ENCODE data around the gene CCS. TPM values are rescaled to one million over a fixed set of nuclear protein-coding genes. Genes with fewer than 3 reads are reported as not detected.

Gene CCS
- total and polyA plus RNA-seq, 2 donors (not counting 1 experiment from before 2014, with no cell fraction given), result 87.8 to 174 TPM

DNA sequence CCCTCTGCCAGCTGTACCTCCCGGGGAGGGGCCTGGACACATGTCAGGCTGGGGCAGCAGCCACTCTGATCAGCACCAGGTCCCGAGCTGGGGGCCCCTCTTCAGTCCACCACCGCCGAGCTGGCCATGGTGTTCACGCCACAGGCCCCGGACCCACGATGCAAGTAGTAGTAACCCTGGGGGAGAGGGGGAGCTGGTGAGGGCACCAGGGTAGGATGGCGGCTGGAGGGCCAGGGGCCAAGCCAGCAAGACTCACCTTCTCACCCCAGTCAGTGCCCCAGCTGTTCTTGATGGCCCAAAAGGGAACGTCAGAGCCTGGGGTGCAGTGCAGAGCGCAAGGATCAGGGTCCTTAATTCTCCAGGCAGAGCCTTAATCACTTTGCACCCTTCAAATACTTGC, 29.2 kb upstream of the CCS start:
- H3K9ac ChIP-seq (ENCODE audit: low read length), result no peak overlapping the region
- POLR2A ChIA-PET, result no interaction called here
- H4K20me1 ChIP-seq (ENCODE audit: control insufficient read depth, insufficient read depth, low read length, poor library complexity, severe bottlenecking), result no peaks in the 10 kb centered on the region
- CTCF ChIA-PET, result interaction anchor here (1.3 kb wide), 1 partner anchor 115 kb away, joined by 4 read pairs; the partner anchor contains the start of gene RBM4B
- H3K27me3 ChIP-seq (replicated peaks in 1 of 4; ENCODE audit: control extremely low read depth in 1 of 4, control insufficient read depth in 3 of 4, insufficient read depth in 4 of 4, low read length in 3 of 4), result peaks cover 0 to 25% (median 3%) of the 10 kb centered on the region in 4 experiments
- H2AFZ ChIP-seq (ENCODE audit: insufficient read depth, low read depth, low read length, poor library complexity, severe bottlenecking), result no peak overlapping the region
- no peak overlapping the region for H3K4me2 ChIP-seq (replicated peaks; ENCODE audit: low read depth, low read length, poor library complexity, severe bottlenecking)
- WGBS (ENCODE audit: insufficient coverage), result 90% methylated on average over 5 of the region's 10 CpGs
- H3K9me3 ChIP-seq (ENCODE audit: control extremely low read depth in 1 of 3, control insufficient read depth in 2 of 3, insufficient read depth in 1 of 3, low read length in 2 of 3), result peaks cover 0 to 4% (median 0%) of the 10 kb centered on the region in 3 donors
- no peak for ATAC-seq (ENCODE audit: low read depth)
- H3K4me3 ChIP-seq (ENCODE audit: control extremely low read depth in 1 of 5, extremely low read depth in 1 of 5, insufficient read depth in 1 of 5, low read depth in 2 of 5, low read length in 4 of 5), result no peak overlapping the region
- DNase-seq, result no peak
- no peak for TF ChIP-seq CTCF (IDR thresholded peaks at IDR 0.05)
- no peak for TF ChIP-seq EZH2 (IDR thresholded peaks at IDR 0.05; ENCODE audit: borderline replicate concordance, insufficient read depth, low read depth, low read length, poor library complexity, severe bottlenecking)
- no peaks in the 10 kb centered on the region for H3K79me2 ChIP-seq (ENCODE audit: control insufficient read depth, insufficient read depth, low read length)
- H3K27ac ChIP-seq (ENCODE audit: low read length in 2 of 2), result no peak overlapping the region
- no peaks in the 10 kb centered on the region for H3K9me3 Mint-ChIP-seq (ENCODE audit: insufficient read depth)
- H3K4me3 Mint-ChIP-seq, result no peak overlapping the region
- peaks cover 9% of the 10 kb centered on the region for H3K27me3 Mint-ChIP-seq
- peaks cover 13 to 14% of the 10 kb centered on the region in 2 donors for H3K4me1 ChIP-seq (ENCODE audit: control insufficient read depth in 2 of 2, insufficient read depth in 2 of 2, low read length in 2 of 2)
- H3K36me3 ChIP-seq (replicated peaks in 1 of 2; ENCODE audit: control extremely low read depth in 1 of 2, control insufficient read depth in 1 of 2, extremely low read depth in 1 of 2, insufficient read depth in 2 of 2, low read length in 1 of 2), result no peaks in the 10 kb centered on the region
- no peak overlapping the region for H3K27ac Mint-ChIP-seq
- intact Hi-C loops (cut with micrococcal nuclease), result no loop called here
- peaks cover 11% of the 10 kb centered on the region for H3K4me1 Mint-ChIP-seq

DNA sequence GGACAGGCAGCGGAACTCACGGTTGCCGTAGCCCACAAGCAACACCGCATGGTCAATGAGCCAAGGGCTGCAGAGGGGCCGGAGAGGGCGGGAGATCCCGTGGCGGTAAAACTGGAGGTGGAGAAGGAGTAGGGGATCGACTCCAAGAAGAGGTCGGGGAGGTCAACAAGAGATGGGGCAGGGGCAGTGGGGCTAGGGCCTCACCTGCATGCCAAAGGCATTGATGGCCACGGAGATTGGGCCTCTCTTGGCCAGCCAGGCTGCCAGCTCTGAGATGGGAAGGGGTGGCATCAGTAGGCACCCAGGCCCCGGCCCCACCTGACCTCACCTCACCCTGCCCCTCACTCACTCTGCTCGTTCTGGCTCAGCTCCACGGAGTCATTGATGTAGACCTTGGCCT, 28.4 kb upstream of the CCS start:
- Mint-ChIP-seq H3K4me3 (no peak overlapping the region), H3K27ac (no peak overlapping the region), H3K4me1 (peaks cover 10% of the 10 kb centered on the region), H3K27me3 (peaks cover 7% of the 10 kb centered on the region), H3K9me3 (ENCODE audit: insufficient read depth) (no peaks in the 10 kb centered on the region)
- Histone ChIP-seq H3K27me3 (replicated peaks in 1 of 4; ENCODE audit: control extremely low read depth in 1 of 4, control insufficient read depth in 3 of 4, insufficient read depth in 4 of 4, low read length in 3 of 4) (peaks cover 0 to 25% (median 3%) of the 10 kb centered on the region in 4 experiments), H2AFZ (ENCODE audit: insufficient read depth, low read depth, low read length, poor library complexity, severe bottlenecking) (no peak overlapping the region), H3K9ac (ENCODE audit: low read length) (no peak overlapping the region), H3K9me3 (ENCODE audit: control extremely low read depth in 1 of 3, control insufficient read depth in 2 of 3, insufficient read depth in 1 of 3, low read length in 2 of 3) (no peaks in the 10 kb centered on the region), H3K4me1 (ENCODE audit: control insufficient read depth in 2 of 2, insufficient read depth in 2 of 2, low read length in 2 of 2) (peaks cover 9 to 11% of the 10 kb centered on the region in 2 donors), H3K79me2 (ENCODE audit: control insufficient read depth, insufficient read depth, low read length) (no peaks in the 10 kb centered on the region), H3K36me3 (replicated peaks in 1 of 2; ENCODE audit: control extremely low read depth in 1 of 2, control insufficient read depth in 1 of 2, extremely low read depth in 1 of 2, insufficient read depth in 2 of 2, low read length in 1 of 2) (no peaks in the 10 kb centered on the region), H4K20me1 (ENCODE audit: control insufficient read depth, insufficient read depth, low read length, poor library complexity, severe bottlenecking) (no peaks in the 10 kb centered on the region), H3K27ac (ENCODE audit: low read length in 2 of 2) (no peak overlapping the region), H3K4me3 (ENCODE audit: control extremely low read depth in 1 of 5, extremely low read depth in 1 of 5, insufficient read depth in 1 of 5, low read depth in 2 of 5, low read length in 4 of 5) (no peak overlapping the region), H3K4me2 (replicated peaks; ENCODE audit: low read depth, low read length, poor library complexity, severe bottlenecking) (no peak overlapping the region)
- ATAC-seq (ENCODE audit: low read depth), result no peak
- 96% methylated on average over 12 of the region's 14 CpGs for WGBS (ENCODE audit: insufficient coverage)
- ChIA-PET CTCF (interaction anchor here (1.3 kb wide), 1 partner anchor 114 kb away, joined by 4 read pairs; the partner anchor contains the start of gene RBM4B), POLR2A (no interaction called here)
- TF ChIP-seq EZH2 (IDR thresholded peaks at IDR 0.05; ENCODE audit: borderline replicate concordance, insufficient read depth, low read depth, low read length, poor library complexity, severe bottlenecking) (no peak), CTCF (IDR thresholded peaks at IDR 0.05) (no peak)
- no peak for DNase-seq
- intact Hi-C loops (cut with micrococcal nuclease), result no loop called here

Measured in B cell (primary cell).